ENCODE data around the gene ATXN7L1. TPM values are rescaled to one million over a fixed set of nuclear protein-coding genes. Genes with fewer than 3 reads are reported as not detected.
A peak's percentile ranks its signal among the peaks of the same experiment; 100 is the strongest.

The ATXN7L1 gene
- total RNA-seq, 1 donor from 2014 or later = 16.2 TPM

DNA sequence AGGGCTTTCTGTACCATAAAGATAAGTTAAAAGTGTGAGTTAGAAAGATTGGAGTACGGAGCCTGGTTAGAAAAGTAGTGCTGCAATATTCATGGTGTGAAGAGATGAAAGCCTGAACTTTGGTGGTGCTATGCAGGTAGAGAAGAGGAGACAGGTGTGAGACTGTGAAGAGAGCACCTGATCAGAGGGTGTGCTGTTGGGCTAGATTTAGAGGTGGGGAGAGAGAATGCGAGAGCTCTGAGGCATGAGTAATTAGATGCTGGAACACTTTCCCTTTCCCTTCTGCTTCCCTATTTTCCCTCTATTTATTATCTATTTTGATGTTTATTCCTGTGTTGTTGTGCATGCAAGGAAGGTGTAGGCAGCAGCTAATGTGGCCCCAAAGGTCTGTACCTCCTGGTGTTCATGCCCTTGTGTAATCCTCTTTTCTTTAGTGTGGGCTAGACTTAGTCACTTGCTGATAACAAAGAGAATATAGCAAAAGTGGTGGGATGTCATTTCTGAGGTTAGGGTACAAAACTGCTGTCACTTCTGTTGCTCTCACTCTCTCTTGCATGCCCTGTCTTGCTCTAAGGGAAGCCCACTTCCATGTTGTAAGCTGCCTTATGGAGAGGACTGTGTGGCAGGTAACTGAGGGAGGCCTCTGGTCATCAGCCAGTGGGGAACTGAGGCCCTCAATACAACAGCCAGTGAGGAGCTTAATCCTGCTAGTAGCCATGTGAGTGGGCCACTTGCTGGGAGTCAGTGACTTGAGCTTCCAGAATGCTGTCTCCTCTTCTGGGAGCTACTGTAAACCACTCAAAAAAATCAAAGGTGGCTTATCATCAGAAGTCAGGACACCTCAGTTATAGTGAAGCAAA is 2.6 kb upstream of the ATXN7L1 start:
- H3K36me3 ChIP-seq = no peaks in the 10 kb centered on the region
- no peak overlapping the region for H3K4me3 ChIP-seq
- TF ChIP-seq POLR2A (IDR thresholded peaks at IDR 0.05) = no peak
- TF ChIP-seq POLR2AphosphoS5 (IDR thresholded peaks at IDR 0.05; ENCODE audit: insufficient read depth in 1 of 2, low read depth in 1 of 2) = no peak
- TF ChIP-seq, protein P1, sequence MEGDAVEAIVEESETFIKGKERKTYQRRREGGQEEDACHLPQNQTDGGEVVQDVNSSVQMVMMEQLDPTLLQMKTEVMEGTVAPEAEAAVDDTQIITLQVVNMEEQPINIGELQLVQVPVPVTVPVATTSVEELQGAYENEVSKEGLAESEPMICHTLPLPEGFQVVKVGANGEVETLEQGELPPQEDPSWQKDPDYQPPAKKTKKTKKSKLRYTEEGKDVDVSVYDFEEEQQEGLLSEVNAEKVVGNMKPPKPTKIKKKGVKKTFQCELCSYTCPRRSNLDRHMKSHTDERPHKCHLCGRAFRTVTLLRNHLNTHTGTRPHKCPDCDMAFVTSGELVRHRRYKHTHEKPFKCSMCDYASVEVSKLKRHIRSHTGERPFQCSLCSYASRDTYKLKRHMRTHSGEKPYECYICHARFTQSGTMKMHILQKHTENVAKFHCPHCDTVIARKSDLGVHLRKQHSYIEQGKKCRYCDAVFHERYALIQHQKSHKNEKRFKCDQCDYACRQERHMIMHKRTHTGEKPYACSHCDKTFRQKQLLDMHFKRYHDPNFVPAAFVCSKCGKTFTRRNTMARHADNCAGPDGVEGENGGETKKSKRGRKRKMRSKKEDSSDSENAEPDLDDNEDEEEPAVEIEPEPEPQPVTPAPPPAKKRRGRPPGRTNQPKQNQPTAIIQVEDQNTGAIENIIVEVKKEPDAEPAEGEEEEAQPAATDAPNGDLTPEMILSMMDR (IDR thresholded peaks at IDR 0.05) = no peak
- H3K27ac ChIP-seq = no peak overlapping the region
- peaks cover 28% of the 10 kb centered on the region for H3K4me1 ChIP-seq
- intact Hi-C loops (cut with DNase I) = loop anchor here (5.0 kb wide), 1 partner anchor 227 kb away; no protein-coding TSS in a partner anchor
- no peaks in the 10 kb centered on the region for H3K9me3 ChIP-seq
- no peaks in the 10 kb centered on the region for H3K27me3 ChIP-seq
- no peak for DNase-seq (ENCODE audit: extremely low spot score in 2 of 2)

DNA sequence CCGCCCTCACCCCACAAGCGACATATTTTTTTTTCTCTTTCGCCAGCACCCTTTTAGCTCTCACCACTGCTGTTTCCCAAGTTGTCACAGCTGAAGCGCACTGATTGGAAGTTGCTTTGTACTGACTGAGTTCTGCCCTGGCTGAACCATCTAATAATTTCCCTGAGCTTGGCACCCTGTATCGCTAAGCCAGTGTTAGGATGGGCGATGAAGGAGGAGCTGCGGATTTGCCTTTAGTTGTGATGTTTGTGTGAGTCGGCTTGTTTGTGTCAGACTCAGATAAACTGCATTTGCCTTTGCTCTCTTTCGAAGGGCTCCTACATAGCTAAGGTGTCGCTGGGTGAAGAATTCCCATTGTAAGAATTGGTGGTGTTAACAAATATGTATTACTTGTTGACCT is 1.3 kb upstream of the ATXN7L1 start:
- H3K9me3 ChIP-seq = no peaks in the 10 kb centered on the region
- intact Hi-C loops (cut with DNase I) = loop anchor here (5.0 kb wide), 1 partner anchor 225 kb away; no protein-coding TSS in a partner anchor
- H3K27ac ChIP-seq = peak overlapping the region; percentile 72
- H3K36me3 ChIP-seq = no peaks in the 10 kb centered on the region
- peak overlapping the region; percentile 74 to 89 for H3K4me3 ChIP-seq
- no peak for DNase-seq (ENCODE audit: extremely low spot score in 2 of 2)
- no peak for TF ChIP-seq POLR2A (IDR thresholded peaks at IDR 0.05)
- TF ChIP-seq, protein P1 (IDR thresholded peaks at IDR 0.05) = no peak
- no peak for TF ChIP-seq POLR2AphosphoS5 (IDR thresholded peaks at IDR 0.05; ENCODE audit: insufficient read depth in 1 of 2, low read depth in 1 of 2)
- H3K27me3 ChIP-seq = no peaks in the 10 kb centered on the region
- peaks cover 28% of the 10 kb centered on the region for H3K4me1 ChIP-seq

DNA sequence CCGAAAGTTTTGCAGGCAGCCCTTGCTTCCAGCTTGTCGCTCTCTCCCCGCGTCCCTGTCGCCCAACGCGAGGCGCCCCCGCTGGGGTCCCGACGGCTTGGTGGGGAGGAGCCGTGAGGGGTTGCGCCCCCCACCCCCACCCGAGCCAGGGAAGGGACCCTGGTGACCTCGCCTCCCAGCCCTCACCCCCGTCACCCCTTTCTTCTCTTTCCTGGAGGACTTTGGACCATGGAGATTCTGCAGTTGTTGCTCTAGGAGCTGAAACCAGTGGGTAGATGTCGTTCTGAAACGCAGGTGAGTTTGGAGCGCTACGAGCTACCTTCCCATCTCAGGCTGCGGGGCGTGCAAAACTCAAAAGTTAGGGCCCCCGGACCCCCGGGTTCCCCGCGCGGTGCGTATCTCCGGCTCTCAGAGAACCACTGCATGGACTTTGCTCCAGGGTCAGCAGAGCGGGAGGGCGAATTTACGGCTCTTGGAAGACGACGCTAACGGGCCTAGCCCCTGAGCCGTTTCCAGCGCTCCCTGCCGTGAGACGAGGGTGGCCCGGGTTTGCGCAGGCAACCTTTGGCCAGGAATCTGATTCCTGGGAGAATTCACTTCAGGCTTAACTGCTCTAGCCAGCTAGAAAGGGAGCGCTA is 684 bp upstream of the ATXN7L1 start:
- Histone ChIP-seq H3K4me3 (peak overlapping the region; percentile 74 to 89), H3K36me3 (no peaks in the 10 kb centered on the region), H3K27ac (peak overlapping the region; percentile 72), H3K9me3 (no peaks in the 10 kb centered on the region), H3K27me3 (no peaks in the 10 kb centered on the region), H3K4me1 (peaks cover 28% of the 10 kb centered on the region)
- no peak for TF ChIP-seq POLR2A (IDR thresholded peaks at IDR 0.05)
- TF ChIP-seq, protein P1 (IDR thresholded peaks at IDR 0.05) = no peak
- peak in 1 of 2 donors; percentile 47 for TF ChIP-seq POLR2AphosphoS5 (IDR thresholded peaks at IDR 0.05; ENCODE audit: insufficient read depth in 1 of 2, low read depth in 1 of 2)
- intact Hi-C loops (cut with DNase I) = loop anchor here (5.0 kb wide), 1 partner anchor 225 kb away; no protein-coding TSS in a partner anchor
- DNase-seq (ENCODE audit: extremely low spot score in 2 of 2) = no peak

DNA sequence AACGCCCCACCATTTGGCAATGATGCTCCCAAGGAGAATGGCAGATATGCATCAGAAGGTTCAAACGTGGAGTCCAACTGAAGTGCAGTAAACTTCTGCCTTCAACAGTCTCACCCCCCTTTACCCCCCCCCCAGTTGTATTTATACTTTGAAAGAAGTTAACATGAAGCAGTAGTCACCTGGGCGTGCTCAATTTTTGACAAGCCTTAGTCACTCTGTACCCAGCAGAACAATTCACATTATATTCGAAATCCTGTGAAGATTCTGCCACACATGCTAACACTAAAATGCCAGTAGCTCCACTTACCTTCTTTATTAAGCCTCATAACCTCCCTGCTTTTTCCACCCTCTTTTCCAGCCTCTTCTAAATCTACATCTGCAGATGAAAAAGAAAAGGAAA is 894 bp downstream of the ATXN7L1 start:
- H3K27ac ChIP-seq = peak overlapping the region; percentile 91

DNA sequence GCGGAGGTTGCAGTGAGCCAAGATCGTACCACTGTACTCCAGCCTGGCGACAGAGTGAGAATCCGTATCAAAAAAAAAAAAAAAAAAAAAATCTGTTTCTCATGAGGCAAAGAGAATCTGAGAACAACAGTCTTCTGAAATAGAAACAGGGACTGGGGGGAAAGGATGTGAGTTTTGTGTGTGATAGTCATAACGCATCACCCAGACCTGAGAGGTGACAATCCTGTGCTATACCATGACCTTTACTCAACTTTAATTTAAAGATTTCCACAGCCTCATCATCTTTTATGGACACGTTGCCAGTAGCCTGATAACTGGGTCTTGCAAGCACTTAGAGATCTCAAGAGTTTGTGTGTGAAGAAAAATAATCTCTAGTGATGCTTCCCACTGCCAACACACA is 2.3 kb downstream of the ATXN7L1 start:
- no peak for DNase-seq (ENCODE audit: extremely low spot score in 2 of 2)
- H3K27me3 ChIP-seq = no peaks in the 10 kb centered on the region
- TF ChIP-seq, protein P1 (IDR thresholded peaks at IDR 0.05) = no peak
- TF ChIP-seq POLR2AphosphoS5 (IDR thresholded peaks at IDR 0.05; ENCODE audit: insufficient read depth in 1 of 2, low read depth in 1 of 2) (no peak), POLR2A (IDR thresholded peaks at IDR 0.05) (no peak)
- intact Hi-C loops (cut with DNase I) = no loop called here
- no peaks in the 10 kb centered on the region for H3K36me3 ChIP-seq
- no peaks in the 10 kb centered on the region for H3K9me3 ChIP-seq
- no peak overlapping the region for H3K27ac ChIP-seq
- no peak overlapping the region for H3K4me3 ChIP-seq
- peaks cover 28% of the 10 kb centered on the region for H3K4me1 ChIP-seq

More for the DNA sequence above, 894 bp downstream of the ATXN7L1 start:
- no peak for DNase-seq (ENCODE audit: extremely low spot score in 2 of 2)
- no peak for TF ChIP-seq POLR2A (IDR thresholded peaks at IDR 0.05)
- TF ChIP-seq POLR2AphosphoS5 (IDR thresholded peaks at IDR 0.05; ENCODE audit: insufficient read depth in 1 of 2, low read depth in 1 of 2) = no peak
- Histone ChIP-seq H3K36me3 (no peaks in the 10 kb centered on the region), H3K9me3 (no peaks in the 10 kb centered on the region), H3K27me3 (no peaks in the 10 kb centered on the region), H3K4me3 (peak overlapping the region; percentile 79 to 89), H3K4me1 (peaks cover 28% of the 10 kb centered on the region)
- intact Hi-C loops (cut with DNase I) = loop anchor here (5.0 kb wide), 1 partner anchor 223 kb away; no protein-coding TSS in a partner anchor
